ENCODE data around the gene IRS1. TPM values are rescaled to one million over a fixed set of nuclear protein-coding genes. Genes with fewer than 3 reads are reported as not detected.

Gene IRS1
- total RNA-seq, 1 donor from 2014 or later = 0.72 TPM

- no peak for TF ChIP-seq CTCF (IDR thresholded peaks at IDR 0.05; ENCODE audit: unreplicated experiment)
- no peak overlapping the region for H3K4me3 Mint-ChIP-seq (ENCODE audit: unreplicated experiment)
- no peaks in the 10 kb centered on the region for H3K9me3 Mint-ChIP-seq (ENCODE audit: unreplicated experiment)
- DNase-seq (ENCODE audit: low spot score) = no peak
- H3K4me1 Mint-ChIP-seq (ENCODE audit: unreplicated experiment) = no peaks in the 10 kb centered on the region
- no peaks in the 10 kb centered on the region for H3K27me3 Mint-ChIP-seq (ENCODE audit: unreplicated experiment)
- H3K36me3 Mint-ChIP-seq (ENCODE audit: low read depth, unreplicated experiment) = no peaks in the 10 kb centered on the region
- no peak overlapping the region for H3K27ac Mint-ChIP-seq (ENCODE audit: unreplicated experiment)
Observed at GRCh38 chr2:226733927-226734564, 65.6 kb downstream of the IRS1 start.

GRCh38 chr2:226733189-226733858, 66.3 kb downstream of the IRS1 start:
- no peaks in the 10 kb centered on the region for H3K27me3 Mint-ChIP-seq (ENCODE audit: unreplicated experiment)
- no peak overlapping the region for H3K27ac Mint-ChIP-seq (ENCODE audit: unreplicated experiment)
- H3K36me3 Mint-ChIP-seq (ENCODE audit: low read depth, unreplicated experiment) = no peaks in the 10 kb centered on the region
- no peak for DNase-seq (ENCODE audit: low spot score)
- no peak overlapping the region for H3K4me3 Mint-ChIP-seq (ENCODE audit: unreplicated experiment)
- no peaks in the 10 kb centered on the region for H3K4me1 Mint-ChIP-seq (ENCODE audit: unreplicated experiment)
- no peaks in the 10 kb centered on the region for H3K9me3 Mint-ChIP-seq (ENCODE audit: unreplicated experiment)
- no peak for TF ChIP-seq CTCF (IDR thresholded peaks at IDR 0.05; ENCODE audit: unreplicated experiment)

- no peak for DNase-seq (ENCODE audit: low spot score)
- Mint-ChIP-seq H3K27ac (ENCODE audit: unreplicated experiment) (no peak overlapping the region), H3K9me3 (ENCODE audit: unreplicated experiment) (no peaks in the 10 kb centered on the region), H3K4me1 (ENCODE audit: unreplicated experiment) (no peaks in the 10 kb centered on the region), H3K36me3 (ENCODE audit: low read depth, unreplicated experiment) (no peaks in the 10 kb centered on the region), H3K27me3 (ENCODE audit: unreplicated experiment) (no peaks in the 10 kb centered on the region), H3K4me3 (ENCODE audit: unreplicated experiment) (no peak overlapping the region)
- TF ChIP-seq CTCF (IDR thresholded peaks at IDR 0.05; ENCODE audit: unreplicated experiment) = no peak
Observed at GRCh38 chr2:226732478-226733188, 67.0 kb downstream of the IRS1 start.

- H3K9me3 Mint-ChIP-seq (ENCODE audit: unreplicated experiment) = no peaks in the 10 kb centered on the region
- no peak for DNase-seq (ENCODE audit: low spot score)
Observed at GRCh38 chr2:226730481-226730880, 69.1 kb downstream of the IRS1 start.

More at GRCh38 chr2:226730481-226730880, 69.1 kb downstream of the IRS1 start:
- Mint-ChIP-seq H3K4me3 (ENCODE audit: unreplicated experiment) (no peak overlapping the region), H3K36me3 (ENCODE audit: low read depth, unreplicated experiment) (no peaks in the 10 kb centered on the region), H3K27ac (ENCODE audit: unreplicated experiment) (no peak overlapping the region), H3K27me3 (ENCODE audit: unreplicated experiment) (no peaks in the 10 kb centered on the region), H3K4me1 (ENCODE audit: unreplicated experiment) (no peaks in the 10 kb centered on the region)
- TF ChIP-seq CTCF (IDR thresholded peaks at IDR 0.05; ENCODE audit: unreplicated experiment) = no peak

All from endothelial cell (in vitro differentiated cells).